GM12892 (cell line): ENCODE results near the gene TEX55.

Source experiments
- POLR2A ChIP-seq: IDR thresholded peaks from 2 replicates; pipeline ENCODE4 v1.6.1; 2011; ENCODE audit warnings: low read depth, low read length, control low read depth
- TAF1 ChIP-seq: IDR thresholded peaks from 2 replicates; pipeline ENCODE4 v1.6.1; 2011; ENCODE audit warnings: low read depth, mild to moderate bottlenecking, control low read depth, low read length, borderline replicate concordance

DNA sequence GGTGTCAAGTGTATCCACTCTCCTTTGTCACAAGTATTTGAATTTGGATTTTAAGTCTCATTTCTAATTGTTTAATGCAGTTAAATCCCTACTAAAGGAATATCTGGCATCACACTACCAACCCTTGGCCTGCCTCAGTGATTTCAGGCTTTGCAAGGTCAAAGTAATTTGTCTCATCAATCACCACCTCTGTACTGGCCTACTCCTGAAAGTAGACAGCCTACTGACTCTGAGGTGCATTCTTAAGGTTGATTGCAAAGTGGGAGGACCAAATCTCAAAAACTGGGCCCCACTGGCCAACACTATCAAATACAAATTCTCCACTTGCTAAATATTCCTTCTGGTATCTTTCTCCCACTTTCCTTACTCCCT is 851 bp upstream of the TEX55 start:
- TF ChIP-seq POLR2A (no peak), TAF1 (no peak)
